ENCODE measurements around the gene MOB3C. TPM values are rescaled to one million over a fixed set of nuclear protein-coding genes. Genes with fewer than 3 reads are reported as not detected.

The MOB3C gene
- total RNA-seq, 1 donor from 2014 or later: 16.1 TPM

DNA sequence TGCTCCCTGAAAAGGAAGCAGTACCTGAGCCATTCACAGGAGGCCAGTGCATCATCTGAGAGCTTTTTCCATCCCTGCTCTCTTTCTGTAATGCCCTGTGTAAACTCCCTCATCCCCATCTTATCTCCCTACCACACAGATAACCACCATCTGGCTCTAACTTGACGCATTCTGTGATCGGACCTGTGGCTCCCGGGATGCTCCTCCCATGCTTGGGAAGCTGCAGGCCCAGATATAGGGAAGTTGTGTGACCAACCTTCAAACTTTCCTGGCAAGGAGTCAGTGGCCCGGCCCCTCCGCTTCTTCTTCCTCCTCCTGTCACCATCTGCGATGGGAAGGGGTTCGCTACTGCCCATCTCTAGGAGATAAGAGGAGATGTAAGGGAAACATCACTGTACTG is 33.6 kb downstream of the MOB3C start:
- no peaks in the 10 kb centered on the region for H3K27me3 ChIP-seq
- H3K27ac ChIP-seq: no peak overlapping the region
- peaks cover 54 to 62% of the 10 kb centered on the region in 2 donors for H3K36me3 ChIP-seq
- intact Hi-C loops (cut with DNase I): no loop called here
- TF ChIP-seq, protein P1, sequence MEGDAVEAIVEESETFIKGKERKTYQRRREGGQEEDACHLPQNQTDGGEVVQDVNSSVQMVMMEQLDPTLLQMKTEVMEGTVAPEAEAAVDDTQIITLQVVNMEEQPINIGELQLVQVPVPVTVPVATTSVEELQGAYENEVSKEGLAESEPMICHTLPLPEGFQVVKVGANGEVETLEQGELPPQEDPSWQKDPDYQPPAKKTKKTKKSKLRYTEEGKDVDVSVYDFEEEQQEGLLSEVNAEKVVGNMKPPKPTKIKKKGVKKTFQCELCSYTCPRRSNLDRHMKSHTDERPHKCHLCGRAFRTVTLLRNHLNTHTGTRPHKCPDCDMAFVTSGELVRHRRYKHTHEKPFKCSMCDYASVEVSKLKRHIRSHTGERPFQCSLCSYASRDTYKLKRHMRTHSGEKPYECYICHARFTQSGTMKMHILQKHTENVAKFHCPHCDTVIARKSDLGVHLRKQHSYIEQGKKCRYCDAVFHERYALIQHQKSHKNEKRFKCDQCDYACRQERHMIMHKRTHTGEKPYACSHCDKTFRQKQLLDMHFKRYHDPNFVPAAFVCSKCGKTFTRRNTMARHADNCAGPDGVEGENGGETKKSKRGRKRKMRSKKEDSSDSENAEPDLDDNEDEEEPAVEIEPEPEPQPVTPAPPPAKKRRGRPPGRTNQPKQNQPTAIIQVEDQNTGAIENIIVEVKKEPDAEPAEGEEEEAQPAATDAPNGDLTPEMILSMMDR (IDR thresholded peaks at IDR 0.05): no peak
- H3K4me3 ChIP-seq: no peak overlapping the region
- no peaks in the 10 kb centered on the region for H3K4me1 ChIP-seq
- DNase-seq (ENCODE audit: low spot score in 2 of 2): no peak
- H3K9me3 ChIP-seq: no peaks in the 10 kb centered on the region

DNA sequence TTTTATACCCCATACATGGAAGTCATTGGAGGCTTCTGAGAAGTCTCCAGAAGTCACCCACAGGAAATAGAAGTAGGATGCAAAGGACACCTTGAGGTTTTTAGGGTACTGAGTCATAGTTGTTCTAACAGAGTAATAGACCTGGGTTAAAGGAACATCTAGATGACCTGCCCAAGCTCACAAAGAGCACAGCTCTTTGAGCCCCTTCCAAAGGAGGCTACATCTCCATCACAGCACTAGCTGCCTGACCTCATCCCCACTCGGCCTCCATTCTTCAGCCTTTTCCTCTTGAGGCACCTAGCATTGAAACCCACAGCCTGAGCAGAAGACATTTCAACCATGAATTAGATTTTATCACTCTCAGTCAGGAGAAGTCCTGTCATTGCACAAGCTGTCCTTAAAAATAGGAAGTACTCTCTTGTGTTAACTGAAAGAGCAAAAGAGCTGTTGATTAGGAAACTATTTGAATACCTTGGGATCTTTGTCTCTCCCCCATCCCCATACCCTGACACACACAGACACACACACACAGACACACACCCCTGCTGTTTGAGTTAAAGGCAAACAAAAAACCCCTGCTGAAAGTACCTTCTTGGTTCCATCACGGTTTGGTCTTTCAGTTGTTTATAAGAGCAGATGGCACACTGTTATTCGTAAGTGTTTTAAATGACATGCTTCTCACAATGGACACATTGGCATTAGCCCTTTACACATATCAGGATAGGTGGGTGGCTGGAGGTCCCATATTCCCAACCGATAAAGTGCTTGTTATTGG is 34.7 kb downstream of the MOB3C start:
- intact Hi-C loops (cut with DNase I): no loop called here
- Histone ChIP-seq H3K36me3 (peaks cover 54 to 63% of the 10 kb centered on the region in 2 donors), H3K27ac (no peak overlapping the region), H3K4me1 (no peaks in the 10 kb centered on the region), H3K4me3 (no peak overlapping the region), H3K9me3 (no peaks in the 10 kb centered on the region), H3K27me3 (no peaks in the 10 kb centered on the region)
- DNase-seq (ENCODE audit: low spot score in 2 of 2): no peak
- TF ChIP-seq, protein P1 (IDR thresholded peaks at IDR 0.05): no peak

DNA sequence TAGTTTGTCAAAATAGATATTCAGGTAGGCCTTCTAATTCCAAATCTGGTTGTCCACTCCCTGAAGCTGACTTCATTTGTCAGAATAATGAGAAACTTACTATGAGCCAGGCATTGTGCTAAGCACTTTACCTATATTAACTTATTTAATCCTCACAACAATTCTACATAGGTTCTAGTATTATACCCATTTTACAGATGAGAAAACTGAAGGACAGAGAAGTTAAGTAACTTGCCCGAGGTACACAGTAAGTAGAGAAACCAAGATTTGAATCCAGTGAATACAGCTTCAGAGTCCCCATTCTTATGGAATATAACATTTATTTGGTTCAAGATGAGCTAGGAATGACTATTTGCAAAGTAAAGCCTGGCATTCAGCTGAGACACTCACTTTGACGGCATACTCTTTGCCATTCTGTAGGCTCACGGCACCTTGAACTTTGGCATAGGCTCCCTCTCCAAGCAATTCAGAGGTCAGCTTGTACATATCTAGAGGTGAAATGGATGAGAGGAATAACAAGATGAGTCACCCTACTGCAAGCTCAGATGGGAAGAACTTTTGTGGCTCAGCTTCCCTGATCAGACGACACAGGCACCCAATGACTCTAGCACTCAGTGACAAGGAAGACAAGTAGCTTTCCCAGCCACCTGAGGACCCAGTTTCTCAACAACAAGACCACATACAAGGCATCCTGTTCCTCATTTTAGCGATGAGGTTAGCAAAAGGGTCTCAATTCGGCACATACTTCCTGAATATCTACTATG is 36.3 kb downstream of the MOB3C start:
- Histone ChIP-seq H3K9me3 (no peaks in the 10 kb centered on the region), H3K36me3 (peaks cover 53 to 69% of the 10 kb centered on the region in 2 donors), H3K27ac (no peak overlapping the region), H3K27me3 (no peaks in the 10 kb centered on the region), H3K4me3 (no peak overlapping the region), H3K4me1 (no peaks in the 10 kb centered on the region)
- DNase-seq (ENCODE audit: low spot score in 2 of 2): no peak
- intact Hi-C loops (cut with DNase I): no loop called here
- TF ChIP-seq, protein P1 (IDR thresholded peaks at IDR 0.05): no peak

GRCh38 chr1:46577671-46578070 is 38.9 kb downstream of the MOB3C start:
- Histone ChIP-seq H3K27ac (no peak overlapping the region), H3K36me3 (peaks cover 35 to 73% of the 10 kb centered on the region in 2 donors), H3K9me3 (no peaks in the 10 kb centered on the region), H3K4me1 (peaks cover 0 to 5% of the 10 kb centered on the region in 2 donors), H3K4me3 (no peak overlapping the region), H3K27me3 (no peaks in the 10 kb centered on the region)
- intact Hi-C loops (cut with DNase I): no loop called here
- TF ChIP-seq, protein P1 (IDR thresholded peaks at IDR 0.05): no peak
- DNase-seq (ENCODE audit: low spot score in 2 of 2): no peak

DNA sequence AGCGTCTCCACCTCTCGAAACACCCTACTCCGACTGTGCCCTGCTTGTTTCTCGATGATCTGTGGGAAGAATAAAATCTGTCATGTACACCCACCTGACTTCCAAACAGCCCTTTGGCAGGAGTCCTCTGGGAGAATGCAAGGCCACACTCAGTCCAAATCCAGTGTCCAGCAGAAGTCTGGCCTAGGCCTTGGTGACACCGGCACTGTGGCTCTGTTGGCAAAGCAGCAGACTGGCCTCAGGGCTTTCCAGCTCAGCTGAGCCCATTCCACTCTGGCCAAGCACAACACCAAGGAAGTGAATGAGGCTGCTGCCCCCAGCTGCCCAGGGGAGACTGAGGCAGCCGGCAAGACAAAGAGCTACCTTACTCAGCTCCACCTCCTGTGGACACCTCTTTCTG is 40.0 kb downstream of the MOB3C start:
- Histone ChIP-seq H3K4me3 (no peak overlapping the region), H3K27me3 (no peaks in the 10 kb centered on the region), H3K27ac (no peak overlapping the region), H3K9me3 (no peaks in the 10 kb centered on the region), H3K4me1 (peaks cover 3 to 5% of the 10 kb centered on the region in 2 donors), H3K36me3 (peaks cover 29 to 62% of the 10 kb centered on the region in 2 donors)
- intact Hi-C loops (cut with DNase I): no loop called here
- no peak for DNase-seq (ENCODE audit: low spot score in 2 of 2)
- TF ChIP-seq, protein P1 (IDR thresholded peaks at IDR 0.05): no peak

All from ascending aorta (tissue), 2 donors.